HL-60 (cell line): ENCODE results near the gene TSPOAP1.

Source experiments
- DNase-seq, 2 experiments: peaks; one replicate each; pipeline ENCODE4 v3.0.0-alpha.2; 2010 to 2020; ENCODE audit warnings: low read depth in 1 of 2, low spot score in 1 of 2
- H3K27ac ChIP-seq: fragments of 250-450 bp; sonication (Bioruptor Pico); replicated peaks from 2 replicates; pipeline ENCODE4 v1.5.1; 2020; ENCODE audit warnings: mild to moderate bottlenecking, moderate library complexity
- H3K27me3 ChIP-seq: fragments of 250-450 bp; sonication (Bioruptor Pico); 2 replicates; pipeline ENCODE4 v1.5.1; 2021; ENCODE audit warnings: mild to moderate bottlenecking, moderate library complexity; ENCODE audit not compliant: insufficient read depth, poor library complexity, severe bottlenecking
- H3K4me3 ChIP-seq: replicated peaks from 2 replicates; pipeline ENCODE4 v1.5.1; 2011; ENCODE audit warnings: mild to moderate bottlenecking, control low read depth, low read length; ENCODE audit not compliant: insufficient read depth
- GABPA ChIP-seq: IDR thresholded peaks from 2 replicates; pipeline ENCODE4 v1.6.1; 2012; ENCODE audit warnings: low read depth
- POLR2AphosphoS5 ChIP-seq: IDR thresholded peaks from 2 replicates; pipeline ENCODE4 v1.6.1; 2012; ENCODE audit warnings: low read depth
- REST ChIP-seq: IDR thresholded peaks from 2 replicates; pipeline ENCODE4 v1.6.1; 2012; ENCODE audit warnings: low read depth; ENCODE audit not compliant: insufficient replicate concordance
- SPI1 ChIP-seq: IDR thresholded peaks from 2 replicates; pipeline ENCODE4 v1.6.1; 2012; ENCODE audit warnings: low read depth, mild to moderate bottlenecking, borderline replicate concordance
- TF ChIP-seq, protein P1 (sequence below): IDR thresholded peaks from one replicate; pipeline ENCODE4 v1.5.1; 2011; ENCODE audit warnings: low read length, control low read depth, inconsistent platforms; ENCODE audit not compliant: insufficient read depth

TSPOAP1 gene

DNA sequence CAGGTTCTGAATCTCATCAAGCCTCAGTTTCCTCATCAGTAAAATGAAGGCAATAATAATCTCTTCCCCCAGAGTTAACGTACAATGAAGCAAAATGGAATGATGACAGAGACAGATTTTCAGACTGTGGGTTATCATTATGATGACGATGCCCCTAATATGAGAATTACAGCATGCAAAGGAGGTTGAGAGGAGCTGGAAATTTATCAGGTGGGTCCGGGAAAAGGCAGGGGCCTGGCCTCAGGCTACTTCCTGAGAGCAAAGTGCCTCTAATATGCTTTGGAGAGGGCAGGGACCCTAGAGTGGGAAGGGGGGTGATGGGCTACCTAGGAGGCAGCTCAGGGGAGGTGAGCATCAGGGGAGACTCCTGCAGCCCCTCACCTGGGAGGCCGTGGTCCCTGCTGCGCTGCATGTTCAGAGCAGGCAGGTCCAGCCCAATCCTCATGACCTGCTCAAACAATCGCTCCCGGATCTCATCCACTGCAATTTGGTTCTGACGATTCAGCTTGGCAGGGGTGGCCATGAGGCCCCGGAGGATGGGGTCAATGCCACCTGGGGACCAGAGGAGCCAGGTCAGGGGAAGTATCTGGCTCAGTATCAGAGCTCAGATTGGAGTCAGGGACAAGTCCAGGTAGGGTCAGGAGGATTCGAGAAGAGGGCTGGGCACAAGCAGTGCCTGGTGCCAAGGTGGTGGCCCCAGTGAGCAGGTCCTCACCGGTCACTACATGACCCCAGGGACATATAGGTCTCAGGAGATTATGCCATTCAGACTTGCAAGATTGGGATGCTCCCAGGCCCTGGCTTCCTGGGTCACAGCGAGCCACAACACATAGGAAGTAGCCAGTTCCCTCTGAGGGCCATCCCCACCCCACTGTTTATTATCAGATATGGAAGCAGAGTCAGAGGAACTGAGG is 56.0 kb downstream of the TSPOAP1 start:
- TF ChIP-seq POLR2AphosphoS5 (no peak; the same call in 1 of the 2 replicates), GABPA (no peak), REST (no peak), SPI1 (no peak)
- TF ChIP-seq, protein P1, sequence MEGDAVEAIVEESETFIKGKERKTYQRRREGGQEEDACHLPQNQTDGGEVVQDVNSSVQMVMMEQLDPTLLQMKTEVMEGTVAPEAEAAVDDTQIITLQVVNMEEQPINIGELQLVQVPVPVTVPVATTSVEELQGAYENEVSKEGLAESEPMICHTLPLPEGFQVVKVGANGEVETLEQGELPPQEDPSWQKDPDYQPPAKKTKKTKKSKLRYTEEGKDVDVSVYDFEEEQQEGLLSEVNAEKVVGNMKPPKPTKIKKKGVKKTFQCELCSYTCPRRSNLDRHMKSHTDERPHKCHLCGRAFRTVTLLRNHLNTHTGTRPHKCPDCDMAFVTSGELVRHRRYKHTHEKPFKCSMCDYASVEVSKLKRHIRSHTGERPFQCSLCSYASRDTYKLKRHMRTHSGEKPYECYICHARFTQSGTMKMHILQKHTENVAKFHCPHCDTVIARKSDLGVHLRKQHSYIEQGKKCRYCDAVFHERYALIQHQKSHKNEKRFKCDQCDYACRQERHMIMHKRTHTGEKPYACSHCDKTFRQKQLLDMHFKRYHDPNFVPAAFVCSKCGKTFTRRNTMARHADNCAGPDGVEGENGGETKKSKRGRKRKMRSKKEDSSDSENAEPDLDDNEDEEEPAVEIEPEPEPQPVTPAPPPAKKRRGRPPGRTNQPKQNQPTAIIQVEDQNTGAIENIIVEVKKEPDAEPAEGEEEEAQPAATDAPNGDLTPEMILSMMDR, result no peak
- H3K27me3 ChIP-seq, result no peaks in the 10 kb centered on the region
- H3K4me3 ChIP-seq, result peak overlapping the region; percentile 22
- peak overlapping the region; percentile 99 for H3K27ac ChIP-seq
- DNase-seq, result peak in 1 of 2 experiments; percentile 34

DNA sequence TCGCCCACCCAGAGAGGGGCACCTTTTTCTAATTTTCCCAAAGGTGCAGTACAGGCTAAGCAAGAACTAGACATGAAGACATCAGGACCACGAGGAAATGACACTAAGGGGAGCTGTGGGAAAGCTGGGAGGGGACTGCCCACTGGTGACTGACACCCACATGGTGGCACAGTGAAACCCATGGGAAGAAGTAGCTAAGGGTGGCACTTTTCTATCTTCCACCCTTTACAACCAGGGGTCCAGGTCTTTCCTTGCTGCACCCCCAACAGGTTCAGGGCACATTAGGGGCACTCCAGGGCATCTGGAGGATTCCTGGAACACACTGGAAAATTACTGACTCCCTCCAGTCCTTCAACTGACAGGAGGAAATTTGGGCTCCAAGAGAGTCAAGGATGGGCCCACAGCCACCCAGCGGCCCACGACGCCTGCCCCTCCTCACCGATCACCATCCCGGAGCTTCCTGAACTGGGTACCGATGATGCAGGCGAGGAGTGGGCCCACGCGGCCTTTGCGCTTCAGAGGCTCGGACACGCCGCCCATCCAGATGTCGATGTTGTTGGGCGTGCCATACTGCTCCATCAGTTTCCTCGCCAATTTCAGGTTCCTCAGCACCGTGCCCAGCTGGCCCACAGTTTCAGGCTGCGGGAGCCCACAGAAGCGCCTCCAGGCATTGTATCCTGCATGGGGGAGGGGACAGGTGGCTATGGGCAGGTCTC is 57.2 kb downstream of the TSPOAP1 start:
- peak overlapping the region; percentile 99 for H3K27ac ChIP-seq
- no peak for TF ChIP-seq REST
- no peak for TF ChIP-seq GABPA
- peak; percentile 96 for TF ChIP-seq POLR2AphosphoS5
- TF ChIP-seq, protein P1, result no peak
- H3K27me3 ChIP-seq, result no peaks in the 10 kb centered on the region
- DNase-seq, result no peak
- H3K4me3 ChIP-seq, result peak overlapping the region; percentile 17

- DNase-seq, result peak in 1 of 2 experiments; percentile 33
- Histone ChIP-seq H3K27me3 (no peaks in the 10 kb centered on the region), H3K4me3 (peak overlapping the region; percentile 10), H3K27ac (peak overlapping the region; percentile 99)
- TF ChIP-seq, protein P1, result peak; percentile 11
- no peak for TF ChIP-seq REST
- TF ChIP-seq SPI1, result no peak
- peak; percentile 84 for TF ChIP-seq POLR2AphosphoS5
- TF ChIP-seq GABPA, result peak; percentile 51; the same call in 1 of the 2 replicates
Measured at GRCh38 chr17:58270476-58271215, 57.9 kb downstream of the TSPOAP1 start.
